Activated CD4-positive, alpha-beta memory T cell treated with anti-CD3 and anti-CD28 coated beads for 36 hours (primary cell): ENCODE data around the gene ZNF692. TPM values are rescaled to one million over a fixed set of nuclear protein-coding genes. Genes with fewer than 3 reads are reported as not detected.

Source experiments
- CTCF ChIA-PET: fragments of 350-600 bp; sonication (Branson Sonifier 250); formaldehyde crosslinking; loops from one replicate; lab custom pipeline; 2021; ENCODE audit warnings: antibody characterized with exemption, inconsistent platforms; lab: Charles Lee
- POLR2A ChIA-PET: fragments of 350-600 bp; sonication (Branson Sonifier 250); formaldehyde crosslinking; loops from one replicate; lab custom pipeline; 2021; ENCODE audit warnings: antibody characterized with exemption; lab: Charles Lee
- DNase-seq: peaks from one replicate; pipeline ENCODE4 v3.0.0-alpha.2; 2020
- H3K27ac Mint-ChIP-seq: one replicate; pipeline ENCODE4 v1.8.0; 2021; ENCODE audit warnings: mixed read lengths
- H3K27me3 Mint-ChIP-seq: one replicate; pipeline ENCODE4 v1.8.0; 2021; ENCODE audit warnings: mixed read lengths
- H3K36me3 Mint-ChIP-seq: one replicate; pipeline ENCODE4 v1.8.0; 2021; ENCODE audit warnings: mixed read lengths
- H3K4me1 Mint-ChIP-seq: one replicate; pipeline ENCODE4 v1.8.0; 2021; ENCODE audit warnings: low read depth, mixed read lengths
- H3K4me3 Mint-ChIP-seq: one replicate; pipeline ENCODE4 v1.8.0; 2021; ENCODE audit warnings: mild to moderate bottlenecking, mixed read lengths
- H3K9me3 Mint-ChIP-seq: one replicate; pipeline ENCODE4 v1.8.0; 2021; ENCODE audit warnings: mixed read lengths
- intact Hi-C: fragments of 100-400 bp; cut with micrococcal nuclease; formaldehyde crosslinking; loops from one replicate; pipeline ENCODE4 v1.15.1; 2023
- total RNA-seq, 2 experiments: library from RNA; stranded (reverse); gene quantifications; one replicate each; pipeline ENCODE4 v1.2.3, GENCODE V29; 2021

ZNF692 gene
- total RNA-seq, 2 experiments from 2014 or later = 60.4 to 65.9 TPM

DNA sequence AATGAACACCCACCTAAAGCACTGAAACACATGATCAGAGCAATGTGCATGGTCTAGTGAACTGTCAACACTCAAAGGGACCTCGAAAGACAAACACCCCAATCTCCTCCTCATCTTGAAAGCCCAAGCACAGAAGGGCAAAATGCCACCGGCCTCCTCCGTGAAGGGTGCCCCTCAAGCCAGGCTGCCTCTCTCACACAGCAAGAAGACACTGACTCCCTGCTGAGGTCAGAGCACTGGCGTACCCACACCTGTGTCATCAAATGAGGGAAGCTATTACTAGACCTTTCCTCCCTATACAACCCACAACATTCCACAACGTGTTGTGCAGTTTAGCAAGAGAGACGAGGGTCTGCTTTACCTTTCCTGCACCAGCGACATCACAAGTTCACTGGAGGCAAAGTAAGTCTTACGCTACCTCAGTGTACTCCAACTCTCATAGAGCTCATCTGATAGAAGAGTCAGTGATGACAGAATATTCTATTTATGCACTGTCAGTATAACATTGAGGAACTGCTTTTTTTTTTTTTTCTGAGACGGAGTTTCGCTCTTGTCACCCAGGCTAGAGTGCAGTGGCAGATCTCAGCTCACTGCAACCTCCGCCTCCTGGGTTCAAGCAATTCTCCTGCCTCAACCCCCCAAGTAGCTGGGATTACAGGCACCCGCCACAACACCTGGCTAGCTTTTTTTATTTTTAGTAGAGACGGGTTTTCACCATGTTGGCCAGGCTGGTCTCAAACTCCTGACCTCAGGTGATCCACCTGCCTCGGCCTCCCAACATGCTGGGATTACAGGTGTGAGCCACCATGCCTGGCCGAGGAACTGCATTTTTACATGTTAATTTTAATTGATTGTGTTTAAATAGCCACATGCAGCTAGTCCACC is 36.5 kb downstream of the ZNF692 start:
- ChIA-PET POLR2A (interaction anchor here (0.6 to 0.9 kb wide), 2 partner anchors 27 to 36 kb away, joined by 3 read pairs; partner anchors contain the start of gene ZNF692), CTCF (interaction anchor here (0.6 kb wide), 1 partner anchor 64 kb away, joined by 3 read pairs; no protein-coding TSS in a partner anchor)
- Mint-ChIP-seq H3K36me3 (peaks cover 15% of the 10 kb centered on the region), H3K4me1 (peaks cover 72% of the 10 kb centered on the region), H3K4me3 (no peak overlapping the region), H3K27me3 (no peaks in the 10 kb centered on the region), H3K27ac (no peak overlapping the region), H3K9me3 (no peaks in the 10 kb centered on the region)
- intact Hi-C loops = no loop called here
- DNase-seq = peak; percentile 7

DNA sequence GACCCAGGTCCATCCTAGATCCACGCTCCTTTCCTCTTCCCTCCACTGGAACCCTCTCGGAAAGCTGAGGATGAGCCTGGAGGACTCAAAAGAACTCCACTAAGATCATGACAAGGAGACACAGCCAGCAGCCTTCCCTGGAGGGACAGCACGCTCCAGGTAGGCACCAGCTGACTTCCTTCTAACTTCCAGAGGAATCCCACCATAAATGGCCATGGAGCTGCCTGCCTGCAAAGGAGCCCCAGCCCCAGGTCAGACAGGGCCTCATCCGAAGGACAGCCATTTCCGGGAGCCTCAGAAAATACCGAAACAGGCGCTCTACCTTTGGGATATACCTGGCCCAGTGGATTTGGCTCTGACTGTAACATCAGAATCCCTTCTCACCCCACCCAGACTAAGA is 37.2 kb downstream of the ZNF692 start:
- Mint-ChIP-seq H3K36me3 (peaks cover 17% of the 10 kb centered on the region), H3K4me3 (no peak overlapping the region), H3K4me1 (peaks cover 73% of the 10 kb centered on the region), H3K27me3 (no peaks in the 10 kb centered on the region), H3K27ac (no peak overlapping the region), H3K9me3 (no peaks in the 10 kb centered on the region)
- POLR2A ChIA-PET = no interaction called here
- intact Hi-C loops = no loop called here
- CTCF ChIA-PET = no interaction called here
- DNase-seq = peak; percentile 3

DNA sequence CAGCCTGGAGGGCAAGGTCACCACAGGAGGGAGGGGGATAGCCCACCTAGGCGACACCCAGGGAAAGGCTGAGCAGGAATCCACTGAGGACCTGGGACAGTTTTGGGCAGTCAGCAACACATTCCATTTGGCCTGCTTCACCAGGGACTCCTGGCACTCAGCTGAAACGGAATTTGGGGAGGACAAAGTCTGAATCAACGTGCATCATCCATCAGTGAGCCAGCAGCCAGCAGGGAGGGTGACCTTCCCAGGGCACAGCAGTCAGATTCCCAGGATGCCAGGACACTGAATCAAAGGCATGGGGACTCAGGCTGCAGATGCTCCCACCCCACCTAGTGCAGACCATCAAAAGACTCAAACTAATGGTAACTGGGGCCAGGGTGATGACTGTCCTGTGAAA is 37.8 kb downstream of the ZNF692 start:
- ChIA-PET CTCF (no interaction called here), POLR2A (no interaction called here)
- no peak overlapping the region for H3K27ac Mint-ChIP-seq
- H3K4me3 Mint-ChIP-seq = no peak overlapping the region
- no peaks in the 10 kb centered on the region for H3K27me3 Mint-ChIP-seq
- peaks cover 17% of the 10 kb centered on the region for H3K36me3 Mint-ChIP-seq
- peaks cover 78% of the 10 kb centered on the region for H3K4me1 Mint-ChIP-seq
- DNase-seq = peak; percentile 5
- no peaks in the 10 kb centered on the region for H3K9me3 Mint-ChIP-seq
- intact Hi-C loops = no loop called here

- intact Hi-C loops = no loop called here
- Mint-ChIP-seq H3K4me3 (no peak overlapping the region), H3K36me3 (peaks cover 23% of the 10 kb centered on the region), H3K27me3 (no peaks in the 10 kb centered on the region), H3K4me1 (peaks cover 78% of the 10 kb centered on the region), H3K27ac (peak overlapping the region; percentile 54), H3K9me3 (no peaks in the 10 kb centered on the region)
- CTCF ChIA-PET = interaction anchor here (1.0 kb wide), 1 partner anchor 34 kb away, joined by 3 read pairs; no protein-coding TSS in a partner anchor
- DNase-seq = peak; percentile 3
- POLR2A ChIA-PET = interaction anchor here (0.8 kb wide), 1 partner anchor 39 kb away, joined by 3 read pairs; no protein-coding TSS in a partner anchor
Observed at GRCh38 chr1:248820041-248820585, 38.8 kb downstream of the ZNF692 start.

- Mint-ChIP-seq H3K4me1 (peaks cover 65% of the 10 kb centered on the region), H3K9me3 (no peaks in the 10 kb centered on the region), H3K4me3 (no peak overlapping the region), H3K27me3 (no peaks in the 10 kb centered on the region), H3K27ac (peak overlapping the region; percentile 70), H3K36me3 (peaks cover 21% of the 10 kb centered on the region)
- intact Hi-C loops = no loop called here
- CTCF ChIA-PET = interaction anchor here (1.9 kb wide), 1 partner anchor 12 kb away, joined by 9 read pairs; no protein-coding TSS in a partner anchor
- POLR2A ChIA-PET = no interaction called here
- DNase-seq = peak; percentile 15
Observed at GRCh38 chr1:248818505-248819374, 40.1 kb downstream of the ZNF692 start.

DNA sequence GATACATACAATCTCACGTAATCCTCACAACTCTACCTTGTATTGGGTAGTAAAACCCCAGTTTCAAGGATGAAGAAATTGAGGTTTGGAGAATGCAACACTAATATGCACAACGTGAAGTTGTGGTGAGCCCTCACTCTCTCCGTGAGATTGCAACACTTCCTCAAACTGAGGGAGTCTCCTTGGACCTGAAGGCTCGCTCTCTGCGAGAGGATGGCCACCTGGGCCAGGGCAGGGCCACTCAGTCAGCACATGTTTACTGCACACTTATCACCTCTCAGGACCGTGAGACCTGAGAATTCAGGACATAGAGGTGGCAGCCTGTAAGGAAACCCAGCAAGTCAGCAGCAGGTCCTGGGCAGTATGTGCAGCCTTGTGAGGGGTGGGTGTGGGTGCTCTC is 41.8 kb downstream of the ZNF692 start:
- Mint-ChIP-seq H3K27me3 (no peaks in the 10 kb centered on the region), H3K27ac (peak overlapping the region; percentile 28), H3K9me3 (no peaks in the 10 kb centered on the region), H3K4me1 (peaks cover 52% of the 10 kb centered on the region), H3K4me3 (no peak overlapping the region), H3K36me3 (peaks cover 37% of the 10 kb centered on the region)
- intact Hi-C loops = no loop called here
- POLR2A ChIA-PET = no interaction called here
- CTCF ChIA-PET = interaction anchor here (1.2 kb wide), 1 partner anchor 9 kb away, joined by 3 read pairs; the partner anchor contains the start of gene SH3BP5L
- no peak for DNase-seq

DNA sequence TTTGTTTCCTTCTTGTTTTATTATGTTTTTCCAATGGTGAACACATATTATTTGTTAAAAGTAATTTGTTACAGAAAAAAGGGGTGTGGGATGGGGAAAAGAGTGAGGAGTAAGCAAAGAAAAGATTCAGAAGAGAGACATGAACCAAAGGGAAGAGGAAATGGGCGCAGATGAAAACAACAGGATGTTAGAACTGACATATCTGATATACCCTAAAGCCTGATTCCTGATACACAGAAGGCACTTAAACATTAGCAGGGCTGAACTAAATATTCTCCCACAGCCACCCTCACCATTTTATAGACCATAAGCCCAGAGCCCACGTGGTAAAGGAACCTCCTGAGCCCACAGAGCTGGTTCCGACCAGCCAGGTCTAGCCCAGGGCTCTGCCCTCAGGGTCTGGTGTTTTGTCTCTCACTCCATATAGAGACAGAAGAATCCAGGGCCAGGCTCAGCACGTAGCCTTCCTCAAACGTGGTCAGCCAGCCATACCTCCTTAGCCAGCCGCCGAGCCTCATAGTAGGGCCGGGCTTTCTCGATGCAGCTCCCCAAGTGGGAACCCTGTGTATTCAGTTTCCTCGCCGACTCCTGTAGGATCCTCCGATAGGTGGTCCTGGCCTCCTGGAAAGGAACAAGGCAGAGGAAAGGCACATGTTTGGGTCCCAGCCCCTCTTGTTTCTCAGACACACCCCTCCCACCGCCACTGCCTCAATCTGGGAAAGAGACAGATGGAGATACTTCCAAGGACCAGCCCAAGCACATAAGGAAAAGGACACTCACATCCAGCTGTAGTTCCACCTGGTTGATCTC is 42.6 kb downstream of the ZNF692 start:
- CTCF ChIA-PET = interaction anchor here (1.2 kb wide), 1 partner anchor 10 kb away, joined by 3 read pairs; the partner anchor contains the start of gene SH3BP5L
- H3K27ac Mint-ChIP-seq = peak overlapping the region; percentile 23
- no peak overlapping the region for H3K4me3 Mint-ChIP-seq
- POLR2A ChIA-PET = no interaction called here
- H3K27me3 Mint-ChIP-seq = no peaks in the 10 kb centered on the region
- intact Hi-C loops = no loop called here
- peaks cover 44% of the 10 kb centered on the region for H3K4me1 Mint-ChIP-seq
- no peaks in the 10 kb centered on the region for H3K9me3 Mint-ChIP-seq
- H3K36me3 Mint-ChIP-seq = peaks cover 40% of the 10 kb centered on the region
- DNase-seq = no peak

DNA sequence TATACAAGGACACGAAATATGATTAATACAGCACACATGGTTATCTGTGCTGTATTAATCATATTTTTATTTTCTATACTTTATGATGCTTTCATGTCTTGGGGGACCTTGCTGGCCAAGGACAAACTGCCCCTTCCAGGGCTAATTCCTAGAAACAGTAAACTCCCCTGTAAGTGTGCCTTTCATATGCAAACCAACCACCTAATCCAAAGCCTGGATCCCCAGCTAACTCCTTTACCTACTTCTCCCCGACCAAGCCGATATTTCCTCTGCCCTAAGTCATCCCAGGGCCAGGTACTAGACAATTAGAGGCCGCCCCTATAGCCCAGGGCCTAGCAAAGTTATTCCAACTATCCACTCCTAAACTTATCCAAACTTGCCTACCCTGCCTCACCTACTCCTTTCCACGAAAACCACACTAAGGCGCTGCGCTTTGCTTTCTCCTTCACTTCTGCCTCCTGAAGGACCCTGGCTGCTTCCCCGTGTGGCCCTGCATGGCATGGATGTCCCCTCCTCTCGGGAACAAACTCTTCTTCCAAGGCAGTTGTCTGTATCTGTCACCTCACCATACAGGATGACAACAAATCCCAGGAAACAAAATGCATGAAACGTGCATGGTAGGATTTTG is 43.4 kb downstream of the ZNF692 start:
- Mint-ChIP-seq H3K9me3 (no peaks in the 10 kb centered on the region), H3K27me3 (no peaks in the 10 kb centered on the region), H3K27ac (peak overlapping the region; percentile 10), H3K4me1 (peaks cover 40% of the 10 kb centered on the region), H3K4me3 (no peak overlapping the region), H3K36me3 (peaks cover 40% of the 10 kb centered on the region)
- intact Hi-C loops = no loop called here
- ChIA-PET CTCF (no interaction called here), POLR2A (no interaction called here)
- DNase-seq = no peak

DNA sequence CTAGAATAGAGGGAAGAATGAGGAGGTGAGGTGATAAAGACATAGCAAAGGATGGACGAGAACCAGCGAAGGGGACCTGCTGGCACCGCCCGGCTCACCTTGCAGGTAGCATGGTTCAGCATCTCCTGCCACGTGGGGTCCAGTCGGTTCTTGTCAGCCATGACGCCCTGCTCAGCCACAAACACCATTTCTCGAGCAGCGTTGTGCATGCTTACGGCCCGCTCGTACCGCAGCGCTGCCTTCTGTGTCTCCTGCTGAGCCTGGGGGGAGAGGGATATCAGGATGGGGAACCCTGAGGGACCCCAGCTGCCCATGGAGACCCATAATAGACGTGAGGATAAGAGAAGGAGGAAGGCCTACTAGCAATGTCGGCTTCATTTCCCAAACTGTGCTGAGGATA is 44.5 kb downstream of the ZNF692 start:
- no peak overlapping the region for H3K27ac Mint-ChIP-seq
- H3K4me3 Mint-ChIP-seq = no peak overlapping the region
- ChIA-PET CTCF (interaction anchor here (1.7 kb wide), 1 partner anchor 11 kb away, joined by 5 read pairs; the partner anchor contains the start of gene SH3BP5L), POLR2A (no interaction called here)
- H3K4me1 Mint-ChIP-seq = peaks cover 34% of the 10 kb centered on the region
- H3K27me3 Mint-ChIP-seq = no peaks in the 10 kb centered on the region
- H3K36me3 Mint-ChIP-seq = peaks cover 34% of the 10 kb centered on the region
- no peaks in the 10 kb centered on the region for H3K9me3 Mint-ChIP-seq
- no peak for DNase-seq
- intact Hi-C loops = no loop called here

DNA sequence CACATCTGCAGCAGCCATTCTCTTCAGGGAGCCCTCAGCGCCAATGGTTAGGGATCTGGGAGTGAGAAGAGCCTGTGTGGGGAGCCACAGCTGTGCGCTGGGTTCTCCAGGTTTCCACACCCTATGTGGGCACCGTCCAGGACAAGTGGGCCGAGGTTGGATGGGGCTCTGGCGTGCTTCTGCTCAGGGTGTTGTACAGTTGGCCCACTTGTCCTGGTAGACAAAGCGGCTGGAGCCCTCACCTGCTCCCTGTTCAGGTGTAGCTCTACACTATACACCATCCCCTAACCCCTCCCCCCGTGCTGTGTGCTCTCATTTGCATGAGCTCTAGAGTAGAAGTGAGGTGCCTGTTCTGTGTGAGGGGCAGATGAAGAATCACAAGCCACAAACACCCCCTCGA is 45.3 kb downstream of the ZNF692 start:
- peaks cover 26% of the 10 kb centered on the region for H3K4me1 Mint-ChIP-seq
- H3K36me3 Mint-ChIP-seq = peaks cover 31% of the 10 kb centered on the region
- ChIA-PET CTCF (interaction anchor here (1.7 kb wide), 1 partner anchor 12 kb away, joined by 5 read pairs; the partner anchor contains the start of gene SH3BP5L), POLR2A (no interaction called here)
- DNase-seq = no peak
- no peak overlapping the region for H3K4me3 Mint-ChIP-seq
- intact Hi-C loops = no loop called here
- no peak overlapping the region for H3K27ac Mint-ChIP-seq
- no peaks in the 10 kb centered on the region for H3K9me3 Mint-ChIP-seq
- no peaks in the 10 kb centered on the region for H3K27me3 Mint-ChIP-seq
